ENCODE measurements around the gene CEMIP.

The CEMIP gene

GRCh38 chr15:80838012-80838411, 58.8 kb downstream of the CEMIP start:
- H3K4me3 ChIP-seq (ENCODE audit: control insufficient read depth, low read depth, low read length), result no peak overlapping the region
- TF ChIP-seq CTCF (conservative IDR thresholded peaks at IDR 0.05; ENCODE audit: control insufficient read depth, insufficient read depth, low read depth, low read length), result no peak
- DNase-seq (ENCODE audit: low read depth), result no peak

- H3K4me3 ChIP-seq (ENCODE audit: control insufficient read depth, low read depth, low read length), result no peak overlapping the region
- no peak for TF ChIP-seq CTCF (conservative IDR thresholded peaks at IDR 0.05; ENCODE audit: control insufficient read depth, insufficient read depth, low read depth, low read length)
- no peak for DNase-seq (ENCODE audit: low read depth)
Measured at GRCh38 chr15:80838666-80839065, 59.5 kb downstream of the CEMIP start.

GRCh38 chr15:80839764-80840130, 60.6 kb downstream of the CEMIP start:
- H3K4me3 ChIP-seq (ENCODE audit: control insufficient read depth, low read depth, low read length), result no peak overlapping the region
- no peak for DNase-seq (ENCODE audit: low read depth)
- no peak for TF ChIP-seq CTCF (conservative IDR thresholded peaks at IDR 0.05; ENCODE audit: control insufficient read depth, insufficient read depth, low read depth, low read length)

- H3K4me3 ChIP-seq (ENCODE audit: control insufficient read depth, low read depth, low read length), result no peak overlapping the region
- no peak for TF ChIP-seq CTCF (conservative IDR thresholded peaks at IDR 0.05; ENCODE audit: control insufficient read depth, insufficient read depth, low read depth, low read length)
- no peak for DNase-seq (ENCODE audit: low read depth)
Measured at GRCh38 chr15:80840182-80841130, 61.3 kb downstream of the CEMIP start.

GRCh38 chr15:80841541-80841940, 62.4 kb downstream of the CEMIP start:
- no peak for DNase-seq (ENCODE audit: low read depth)
- no peak for TF ChIP-seq CTCF (conservative IDR thresholded peaks at IDR 0.05; ENCODE audit: control insufficient read depth, insufficient read depth, low read depth, low read length)
- H3K4me3 ChIP-seq (ENCODE audit: control insufficient read depth, low read depth, low read length), result no peak overlapping the region

- no peak overlapping the region for H3K4me3 ChIP-seq (ENCODE audit: control insufficient read depth, low read depth, low read length)
- no peak for TF ChIP-seq CTCF (conservative IDR thresholded peaks at IDR 0.05; ENCODE audit: control insufficient read depth, insufficient read depth, low read depth, low read length)
- DNase-seq (ENCODE audit: low read depth), result peak; percentile 56
Measured at GRCh38 chr15:80844011-80844732, 65.0 kb downstream of the CEMIP start.
